Islet precursor cell (in vitro differentiated cells): Measurements from ENCODE around the gene PKD1.

Source experiments
- DNase-seq: peaks from one replicate; pipeline ENCODE4 v3.0.0-alpha.2; 2018

PKD1 gene

GRCh38 chr16:2167068-2167638, 31.5 kb upstream of the PKD1 start:
- no peak for DNase-seq

GRCh38 chr16:2166263-2167067, 30.8 kb upstream of the PKD1 start:
- no peak for DNase-seq

- no peak for DNase-seq
Observed at GRCh38 chr16:2165861-2166260, 30.2 kb upstream of the PKD1 start.

GRCh38 chr16:2163211-2163881, 27.6 kb upstream of the PKD1 start:
- no peak for DNase-seq

- no peak for DNase-seq
Observed at GRCh38 chr16:2162676-2163118, 27.0 kb upstream of the PKD1 start.

GRCh38 chr16:2161911-2162310, 26.2 kb upstream of the PKD1 start:
- no peak for DNase-seq

- no peak for DNase-seq
Observed at GRCh38 chr16:2160915-2161551, 25.3 kb upstream of the PKD1 start.

GRCh38 chr16:2159175-2159838, 23.6 kb upstream of the PKD1 start:
- DNase-seq = no peak

GRCh38 chr16:2158262-2158638, 22.6 kb upstream of the PKD1 start:
- no peak for DNase-seq

- no peak for DNase-seq
Observed at GRCh38 chr16:2157480-2158261, 22.0 kb upstream of the PKD1 start.

- no peak for DNase-seq
Observed at GRCh38 chr16:2156849-2157224, 21.1 kb upstream of the PKD1 start.

- no peak for DNase-seq
Observed at GRCh38 chr16:2155977-2156848, 20.5 kb upstream of the PKD1 start.

GRCh38 chr16:2155091-2155950, 19.6 kb upstream of the PKD1 start, which contains the start of gene TRAF7:
Gene TRAF7, plus strand, starts transcription at chr16:2155782. Its CDS starts 8,139 bp downstream, at chr16:2163921.
- peak; percentile 100 for DNase-seq

- no peak for DNase-seq
Observed at GRCh38 chr16:2154533-2155090, 18.9 kb upstream of the PKD1 start.

- DNase-seq = no peak
Observed at GRCh38 chr16:2152695-2153506, 17.2 kb upstream of the PKD1 start.

- DNase-seq = no peak
Observed at GRCh38 chr16:2151188-2152091, 15.7 kb upstream of the PKD1 start.

- DNase-seq = peak; percentile 88
Observed at GRCh38 chr16:2150418-2151187, 14.9 kb upstream of the PKD1 start.
